GM23338 (cell line): ENCODE data around the gene KCNMA1.

Source experiments
- CREB1 ChIP-seq: fragments of 250-450 bp; sonication (Bioruptor Pico); IDR thresholded peaks from 2 replicates; pipeline ENCODE4 v1.5.0; 2020; ENCODE audit warnings: low read depth, mild to moderate bottlenecking, moderate library complexity
- EZH2 ChIP-seq: fragments of 200-600 bp; sonication (generic); IDR thresholded peaks from one replicate; pipeline ENCODE4 v1.8.0; 2017; ENCODE audit warnings: antibody characterized with exemption, mild to moderate bottlenecking, low read depth; ENCODE audit not compliant: unreplicated experiment
- EZH2phosphoT487 ChIP-seq: fragments of 200-600 bp; sonication (generic); IDR thresholded peaks from one replicate; pipeline ENCODE4 v1.8.1; 2018; ENCODE audit warnings: antibody characterized with exemption; ENCODE audit not compliant: unreplicated experiment
- JUNB ChIP-seq: IDR thresholded peaks from one replicate; pipeline ENCODE4 v1.6.1; 2016; ENCODE audit warnings: antibody characterized with exemption; ENCODE audit not compliant: unreplicated experiment
- POLR2AphosphoS5 ChIP-seq: IDR thresholded peaks from 2 replicates; pipeline ENCODE4 v1.6.1; 2016; ENCODE audit warnings: antibody characterized with exemption, low read depth
- STAT1 ChIP-seq: IDR thresholded peaks from one replicate; pipeline ENCODE4 v1.6.1; 2016; ENCODE audit warnings: antibody characterized with exemption; ENCODE audit not compliant: unreplicated experiment
- ZNF114 ChIP-seq: fragments of 250-450 bp; sonication (Bioruptor Pico); IDR thresholded peaks from 2 replicates; pipeline ENCODE4 v1.5.0; 2020; ENCODE audit warnings: mild to moderate bottlenecking, moderate library complexity
- TF ChIP-seq, protein P1 (sequence below), 2 experiments: fragments of 200-600 bp in 1 of 2; sonication (generic) in 1 of 2; conservative IDR thresholded peaks; 2 replicates each; pipeline versions ENCODE4 v1.5.1 to v1.6.1; 2016 to 2017; ENCODE audit warnings: antibody characterized with exemption in 2 of 2, low read depth in 2 of 2, mild to moderate bottlenecking in 2 of 2, moderate library complexity in 1 of 2
- TF ChIP-seq, protein P2 (sequence below): IDR thresholded peaks from one replicate; pipeline ENCODE4 v1.6.1; 2018; ENCODE audit warnings: antibody characterized with exemption; ENCODE audit not compliant: unreplicated experiment
- TF ChIP-seq, protein P3 (sequence below): IDR thresholded peaks from 2 replicates; pipeline ENCODE4 v1.6.1; 2016; ENCODE audit warnings: antibody characterized with exemption

DNA sequence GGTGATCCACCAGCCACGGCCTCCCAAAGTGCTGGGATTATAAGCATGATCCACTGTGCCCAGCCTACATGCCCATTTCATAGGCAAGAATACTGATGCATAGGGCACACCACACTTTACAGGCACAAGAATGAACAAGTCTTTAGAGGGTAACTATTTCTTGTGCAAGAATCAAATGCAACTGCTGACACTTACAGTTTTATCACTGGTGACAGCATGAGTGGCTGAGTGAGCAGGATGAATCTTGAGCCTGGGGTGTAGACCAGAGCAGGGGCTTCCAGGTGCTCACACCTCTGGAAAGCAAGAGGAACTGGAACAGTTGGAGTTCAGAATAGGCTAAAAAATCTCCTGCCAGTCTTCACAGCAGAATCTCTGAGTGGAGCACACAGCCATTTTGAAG, 287.5 kb downstream of the KCNMA1 start:
- TF ChIP-seq, protein P1, sequence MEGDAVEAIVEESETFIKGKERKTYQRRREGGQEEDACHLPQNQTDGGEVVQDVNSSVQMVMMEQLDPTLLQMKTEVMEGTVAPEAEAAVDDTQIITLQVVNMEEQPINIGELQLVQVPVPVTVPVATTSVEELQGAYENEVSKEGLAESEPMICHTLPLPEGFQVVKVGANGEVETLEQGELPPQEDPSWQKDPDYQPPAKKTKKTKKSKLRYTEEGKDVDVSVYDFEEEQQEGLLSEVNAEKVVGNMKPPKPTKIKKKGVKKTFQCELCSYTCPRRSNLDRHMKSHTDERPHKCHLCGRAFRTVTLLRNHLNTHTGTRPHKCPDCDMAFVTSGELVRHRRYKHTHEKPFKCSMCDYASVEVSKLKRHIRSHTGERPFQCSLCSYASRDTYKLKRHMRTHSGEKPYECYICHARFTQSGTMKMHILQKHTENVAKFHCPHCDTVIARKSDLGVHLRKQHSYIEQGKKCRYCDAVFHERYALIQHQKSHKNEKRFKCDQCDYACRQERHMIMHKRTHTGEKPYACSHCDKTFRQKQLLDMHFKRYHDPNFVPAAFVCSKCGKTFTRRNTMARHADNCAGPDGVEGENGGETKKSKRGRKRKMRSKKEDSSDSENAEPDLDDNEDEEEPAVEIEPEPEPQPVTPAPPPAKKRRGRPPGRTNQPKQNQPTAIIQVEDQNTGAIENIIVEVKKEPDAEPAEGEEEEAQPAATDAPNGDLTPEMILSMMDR (conservative IDR thresholded peaks at IDR 0.05; ENCODE audit: low read depth in 2 of 2): no peak
- no peak for TF ChIP-seq EZH2
- TF ChIP-seq POLR2AphosphoS5: no peak
- no peak for TF ChIP-seq CREB1
- no peak for TF ChIP-seq EZH2phosphoT487
- TF ChIP-seq, protein P2, sequence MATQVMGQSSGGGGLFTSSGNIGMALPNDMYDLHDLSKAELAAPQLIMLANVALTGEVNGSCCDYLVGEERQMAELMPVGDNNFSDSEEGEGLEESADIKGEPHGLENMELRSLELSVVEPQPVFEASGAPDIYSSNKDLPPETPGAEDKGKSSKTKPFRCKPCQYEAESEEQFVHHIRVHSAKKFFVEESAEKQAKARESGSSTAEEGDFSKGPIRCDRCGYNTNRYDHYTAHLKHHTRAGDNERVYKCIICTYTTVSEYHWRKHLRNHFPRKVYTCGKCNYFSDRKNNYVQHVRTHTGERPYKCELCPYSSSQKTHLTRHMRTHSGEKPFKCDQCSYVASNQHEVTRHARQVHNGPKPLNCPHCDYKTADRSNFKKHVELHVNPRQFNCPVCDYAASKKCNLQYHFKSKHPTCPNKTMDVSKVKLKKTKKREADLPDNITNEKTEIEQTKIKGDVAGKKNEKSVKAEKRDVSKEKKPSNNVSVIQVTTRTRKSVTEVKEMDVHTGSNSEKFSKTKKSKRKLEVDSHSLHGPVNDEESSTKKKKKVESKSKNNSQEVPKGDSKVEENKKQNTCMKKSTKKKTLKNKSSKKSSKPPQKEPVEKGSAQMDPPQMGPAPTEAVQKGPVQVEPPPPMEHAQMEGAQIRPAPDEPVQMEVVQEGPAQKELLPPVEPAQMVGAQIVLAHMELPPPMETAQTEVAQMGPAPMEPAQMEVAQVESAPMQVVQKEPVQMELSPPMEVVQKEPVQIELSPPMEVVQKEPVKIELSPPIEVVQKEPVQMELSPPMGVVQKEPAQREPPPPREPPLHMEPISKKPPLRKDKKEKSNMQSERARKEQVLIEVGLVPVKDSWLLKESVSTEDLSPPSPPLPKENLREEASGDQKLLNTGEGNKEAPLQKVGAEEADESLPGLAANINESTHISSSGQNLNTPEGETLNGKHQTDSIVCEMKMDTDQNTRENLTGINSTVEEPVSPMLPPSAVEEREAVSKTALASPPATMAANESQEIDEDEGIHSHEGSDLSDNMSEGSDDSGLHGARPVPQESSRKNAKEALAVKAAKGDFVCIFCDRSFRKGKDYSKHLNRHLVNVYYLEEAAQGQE: no peak
- no peak for TF ChIP-seq JUNB
- TF ChIP-seq, protein P3, sequence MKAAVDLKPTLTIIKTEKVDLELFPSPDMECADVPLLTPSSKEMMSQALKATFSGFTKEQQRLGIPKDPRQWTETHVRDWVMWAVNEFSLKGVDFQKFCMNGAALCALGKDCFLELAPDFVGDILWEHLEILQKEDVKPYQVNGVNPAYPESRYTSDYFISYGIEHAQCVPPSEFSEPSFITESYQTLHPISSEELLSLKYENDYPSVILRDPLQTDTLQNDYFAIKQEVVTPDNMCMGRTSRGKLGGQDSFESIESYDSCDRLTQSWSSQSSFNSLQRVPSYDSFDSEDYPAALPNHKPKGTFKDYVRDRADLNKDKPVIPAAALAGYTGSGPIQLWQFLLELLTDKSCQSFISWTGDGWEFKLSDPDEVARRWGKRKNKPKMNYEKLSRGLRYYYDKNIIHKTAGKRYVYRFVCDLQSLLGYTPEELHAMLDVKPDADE: no peak
- no peak for TF ChIP-seq ZNF114 (CRISPR knock-in tag)
- TF ChIP-seq STAT1: no peak
